ENCODE results near the gene CTNNA1. TPM values are rescaled to one million over a fixed set of nuclear protein-coding genes. Genes with fewer than 3 reads are reported as not detected.

Gene CTNNA1
- total RNA-seq, 1 donor from 2014 or later, result 304 TPM

- DNase-seq (ENCODE audit: extremely low spot score in 2 of 2), result no peak
- peaks cover 5% of the 10 kb centered on the region for H3K4me1 ChIP-seq
- no peaks in the 10 kb centered on the region for H3K27me3 ChIP-seq
- no peaks in the 10 kb centered on the region for H3K9me3 ChIP-seq
- no peak for TF ChIP-seq CTCF (IDR thresholded peaks at IDR 0.05)
- TF ChIP-seq POLR2A (IDR thresholded peaks at IDR 0.05), result no peak
- no peak for TF ChIP-seq POLR2AphosphoS5 (IDR thresholded peaks at IDR 0.05; ENCODE audit: insufficient read depth in 1 of 2, low read depth in 1 of 2)
- H3K36me3 ChIP-seq, result no peaks in the 10 kb centered on the region
- H3K27ac ChIP-seq, result no peak overlapping the region
- no peak overlapping the region for H3K4me3 ChIP-seq
- intact Hi-C loops (cut with DNase I), result no loop called here
Measured at GRCh38 chr5:138964647-138965201, 211.5 kb downstream of the CTNNA1 start.

- no peaks in the 10 kb centered on the region for H3K36me3 ChIP-seq
- no peaks in the 10 kb centered on the region for H3K9me3 ChIP-seq
- no peaks in the 10 kb centered on the region for H3K27me3 ChIP-seq
- no peak overlapping the region for H3K27ac ChIP-seq
- no peak overlapping the region for H3K4me3 ChIP-seq
- peaks cover 5% of the 10 kb centered on the region for H3K4me1 ChIP-seq
- intact Hi-C loops (cut with DNase I), result no loop called here
- no peak for DNase-seq (ENCODE audit: extremely low spot score in 2 of 2)
- TF ChIP-seq POLR2A (IDR thresholded peaks at IDR 0.05) (no peak), CTCF (IDR thresholded peaks at IDR 0.05) (no peak), POLR2AphosphoS5 (IDR thresholded peaks at IDR 0.05; ENCODE audit: insufficient read depth in 1 of 2, low read depth in 1 of 2) (no peak)
Measured at GRCh38 chr5:138965626-138966025, 212.4 kb downstream of the CTNNA1 start.

- H3K36me3 ChIP-seq, result no peaks in the 10 kb centered on the region
Measured at GRCh38 chr5:138966236-138966985, 213.2 kb downstream of the CTNNA1 start.

GRCh38 chr5:138967791-138968448 lies 214.7 kb downstream of the CTNNA1 start:
- H3K4me1 ChIP-seq, result peaks cover 18% of the 10 kb centered on the region

More at GRCh38 chr5:138966236-138966985, 213.2 kb downstream of the CTNNA1 start:
- intact Hi-C loops (cut with DNase I), result no loop called here
- H3K27ac ChIP-seq, result no peak overlapping the region
- H3K27me3 ChIP-seq, result no peaks in the 10 kb centered on the region
- peaks cover 5% of the 10 kb centered on the region for H3K4me1 ChIP-seq
- DNase-seq (ENCODE audit: extremely low spot score in 2 of 2), result no peak
- H3K4me3 ChIP-seq, result no peak overlapping the region
- H3K9me3 ChIP-seq, result no peaks in the 10 kb centered on the region
- no peak for TF ChIP-seq POLR2A (IDR thresholded peaks at IDR 0.05)
- TF ChIP-seq CTCF (IDR thresholded peaks at IDR 0.05), result no peak
- TF ChIP-seq POLR2AphosphoS5 (IDR thresholded peaks at IDR 0.05; ENCODE audit: insufficient read depth in 1 of 2, low read depth in 1 of 2), result no peak

More at GRCh38 chr5:138967791-138968448, 214.7 kb downstream of the CTNNA1 start:
- H3K36me3 ChIP-seq, result no peaks in the 10 kb centered on the region
- no peak for DNase-seq (ENCODE audit: extremely low spot score in 2 of 2)
- no peaks in the 10 kb centered on the region for H3K9me3 ChIP-seq
- no peak overlapping the region for H3K27ac ChIP-seq
- TF ChIP-seq CTCF (IDR thresholded peaks at IDR 0.05) (no peak), POLR2A (IDR thresholded peaks at IDR 0.05) (no peak), POLR2AphosphoS5 (IDR thresholded peaks at IDR 0.05; ENCODE audit: insufficient read depth in 1 of 2, low read depth in 1 of 2) (no peak)
- H3K4me3 ChIP-seq, result no peak overlapping the region
- intact Hi-C loops (cut with DNase I), result no loop called here
- H3K27me3 ChIP-seq, result no peaks in the 10 kb centered on the region
